Mammary epithelial cell (primary cell): Measurements from ENCODE around the gene AIG1.

ENCODE experiments used
- EZH2 ChIP-seq: IDR thresholded peaks from 2 replicates; pipeline ENCODE4 v1.6.1; 2012; ENCODE audit warnings: low read length, inconsistent platforms, borderline replicate concordance
- TF ChIP-seq, protein P1 (sequence below), 2 donors: IDR thresholded peaks in 1 of 2; conservative IDR thresholded peaks in 1 of 2; 2 replicates each; pipeline ENCODE4 v1.5.1; 2011 to 2012; ENCODE audit warnings: inconsistent platforms in 2 of 2, low read length in 2 of 2, mild to moderate bottlenecking in 2 of 2, control low read depth in 1 of 2, low read depth in 1 of 2; ENCODE audit not compliant: insufficient read depth in 1 of 2; ENCODE audit errors: extremely low read depth in 1 of 2

- TF ChIP-seq, protein P1, sequence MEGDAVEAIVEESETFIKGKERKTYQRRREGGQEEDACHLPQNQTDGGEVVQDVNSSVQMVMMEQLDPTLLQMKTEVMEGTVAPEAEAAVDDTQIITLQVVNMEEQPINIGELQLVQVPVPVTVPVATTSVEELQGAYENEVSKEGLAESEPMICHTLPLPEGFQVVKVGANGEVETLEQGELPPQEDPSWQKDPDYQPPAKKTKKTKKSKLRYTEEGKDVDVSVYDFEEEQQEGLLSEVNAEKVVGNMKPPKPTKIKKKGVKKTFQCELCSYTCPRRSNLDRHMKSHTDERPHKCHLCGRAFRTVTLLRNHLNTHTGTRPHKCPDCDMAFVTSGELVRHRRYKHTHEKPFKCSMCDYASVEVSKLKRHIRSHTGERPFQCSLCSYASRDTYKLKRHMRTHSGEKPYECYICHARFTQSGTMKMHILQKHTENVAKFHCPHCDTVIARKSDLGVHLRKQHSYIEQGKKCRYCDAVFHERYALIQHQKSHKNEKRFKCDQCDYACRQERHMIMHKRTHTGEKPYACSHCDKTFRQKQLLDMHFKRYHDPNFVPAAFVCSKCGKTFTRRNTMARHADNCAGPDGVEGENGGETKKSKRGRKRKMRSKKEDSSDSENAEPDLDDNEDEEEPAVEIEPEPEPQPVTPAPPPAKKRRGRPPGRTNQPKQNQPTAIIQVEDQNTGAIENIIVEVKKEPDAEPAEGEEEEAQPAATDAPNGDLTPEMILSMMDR (conservative IDR thresholded peaks at IDR 0.05 in 1 of 2, IDR thresholded peaks at IDR 0.05 in 1 of 2; ENCODE audit: extremely low read depth in 1 of 2, insufficient read depth in 1 of 2, low read depth in 1 of 2, low read length in 2 of 2), result no peak
- no peak for TF ChIP-seq EZH2
These were observed 55.0 kb downstream of the AIG1 start for GRCh38 chr6:143115728-143116127.
